ENCODE results near the gene ITSN2.

ITSN2 gene

DNA sequence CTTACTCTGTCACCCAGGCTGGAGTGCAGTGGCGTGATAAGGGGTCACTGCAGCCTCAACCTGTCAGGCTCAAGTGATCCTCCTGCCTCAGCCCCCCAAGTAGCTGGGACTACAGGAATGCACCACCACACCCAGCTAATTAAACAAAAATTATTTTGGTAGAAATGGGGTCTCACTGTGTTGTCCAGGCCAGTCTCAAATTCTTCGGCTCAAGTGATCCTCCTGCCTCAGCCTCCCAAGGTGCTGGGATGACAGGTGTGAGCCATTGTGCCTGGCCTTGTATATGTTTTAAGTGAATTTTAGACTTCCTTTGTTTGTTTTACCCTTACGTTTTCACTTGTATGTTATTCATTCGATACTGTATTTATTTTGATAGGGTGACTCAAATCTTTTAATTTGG, 34.7 kb upstream of the ITSN2 start:
- Histone ChIP-seq H3K27ac (ENCODE audit: low read depth, low read length, severe bottlenecking) (no peak overlapping the region), H3K4me3 (ENCODE audit: extremely low read depth, insufficient read depth, low read length, poor library complexity, severe bottlenecking) (no peak overlapping the region), H3K9me3 (ENCODE audit: control insufficient read depth, low read length) (no peaks in the 10 kb centered on the region), H3K4me1 (ENCODE audit: control insufficient read depth, insufficient read depth, low read length, poor library complexity, severe bottlenecking) (no peaks in the 10 kb centered on the region), H3K36me3 (ENCODE audit: control insufficient read depth, insufficient read depth, low read length) (no peaks in the 10 kb centered on the region)
- WGBS, 2 experiments (ENCODE audit: insufficient coverage in 2 of 2): 83 to 90% methylated on average over 1 of the region's 4 CpGs

- Histone ChIP-seq H3K9me3 (ENCODE audit: control insufficient read depth, low read length) (no peaks in the 10 kb centered on the region), H3K4me1 (ENCODE audit: control insufficient read depth, insufficient read depth, low read length, poor library complexity, severe bottlenecking) (no peaks in the 10 kb centered on the region)
- 81 to 91% methylated on average over 3 to 5 of the region's 5 CpGs for WGBS, 2 experiments (ENCODE audit: insufficient coverage in 2 of 2)
Measured at GRCh38 chr2:24392542-24393059, 32.3 kb upstream of the ITSN2 start.

DNA sequence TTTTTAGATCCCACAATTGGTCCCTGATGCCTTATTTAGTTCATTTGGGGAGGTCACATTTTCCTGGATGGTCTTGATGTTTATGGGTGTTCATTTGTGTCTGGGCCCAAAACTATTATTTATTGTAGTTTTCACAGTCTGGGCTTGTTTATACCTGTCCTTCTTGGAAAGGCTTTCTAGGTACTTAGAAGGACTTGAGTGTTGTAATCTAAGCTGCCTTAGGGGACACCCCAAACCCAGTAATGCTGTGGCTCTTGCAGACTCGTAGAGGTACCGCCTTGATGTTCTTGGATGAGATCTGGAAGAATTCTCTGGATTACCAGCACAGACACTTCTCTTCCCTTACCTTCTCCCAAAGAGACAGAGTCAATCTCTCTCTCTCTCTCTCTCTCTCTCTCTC, 25.0 kb upstream of the ITSN2 start:
- H3K9me3 ChIP-seq (ENCODE audit: control insufficient read depth, low read length): no peaks in the 10 kb centered on the region
- no peak overlapping the region for H3K27ac ChIP-seq (ENCODE audit: low read depth, low read length, severe bottlenecking)
- H3K36me3 ChIP-seq (ENCODE audit: control insufficient read depth, insufficient read depth, low read length): no peaks in the 10 kb centered on the region
- WGBS, 2 experiments (ENCODE audit: insufficient coverage in 2 of 2): 83% methylated on average over 1 of the region's 2 CpGs; no CpG with 5 or more reads in 1 of the 2 experiments
- H3K4me1 ChIP-seq (ENCODE audit: control insufficient read depth, insufficient read depth, low read length, poor library complexity, severe bottlenecking): peaks cover 4% of the 10 kb centered on the region
- no peak overlapping the region for H3K4me3 ChIP-seq (ENCODE audit: extremely low read depth, insufficient read depth, low read length, poor library complexity, severe bottlenecking)

More at GRCh38 chr2:24392542-24393059, 32.3 kb upstream of the ITSN2 start:
- H3K36me3 ChIP-seq (ENCODE audit: control insufficient read depth, insufficient read depth, low read length): no peaks in the 10 kb centered on the region
- no peak overlapping the region for H3K4me3 ChIP-seq (ENCODE audit: extremely low read depth, insufficient read depth, low read length, poor library complexity, severe bottlenecking)
- no peak overlapping the region for H3K27ac ChIP-seq (ENCODE audit: low read depth, low read length, severe bottlenecking)

DNA sequence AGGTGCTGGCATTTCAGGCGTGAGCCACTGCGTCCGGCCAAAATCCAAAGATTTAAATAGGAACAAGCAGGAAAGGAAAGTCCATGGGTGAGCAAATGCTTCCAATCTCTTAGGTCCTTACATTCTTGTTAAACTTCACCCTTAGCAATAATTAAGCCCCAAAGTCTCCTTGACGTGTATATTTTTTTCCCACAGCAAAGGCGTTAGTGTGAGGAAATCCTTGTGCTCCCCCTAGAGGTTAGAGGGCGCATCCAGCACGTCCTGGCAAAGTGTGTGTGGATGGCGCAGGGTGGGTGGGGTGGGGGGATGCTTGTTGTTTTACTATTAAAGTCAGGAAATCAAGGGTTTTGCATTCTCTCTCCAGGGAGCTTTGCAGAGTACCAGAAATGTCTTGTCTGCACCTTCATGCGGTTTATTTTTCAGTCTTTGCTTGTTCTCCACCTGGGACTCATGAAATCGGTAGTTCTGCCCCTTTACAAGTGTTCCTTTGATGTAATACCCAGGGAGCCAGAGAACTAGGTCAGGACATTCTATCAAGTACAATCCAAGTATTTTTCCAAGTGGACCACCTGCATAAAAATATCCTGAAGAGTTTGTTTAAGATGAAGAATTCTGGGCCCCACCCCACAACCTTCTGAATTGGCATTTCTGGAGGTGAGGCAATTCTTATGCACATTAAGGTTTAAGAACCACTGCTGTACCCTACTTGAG, 22.2 kb upstream of the ITSN2 start:
- no peak overlapping the region for H3K4me3 ChIP-seq (ENCODE audit: extremely low read depth, insufficient read depth, low read length, poor library complexity, severe bottlenecking)
- no peaks in the 10 kb centered on the region for H3K9me3 ChIP-seq (ENCODE audit: control insufficient read depth, low read length)
- no peaks in the 10 kb centered on the region for H3K36me3 ChIP-seq (ENCODE audit: control insufficient read depth, insufficient read depth, low read length)
- H3K27ac ChIP-seq (ENCODE audit: low read depth, low read length, severe bottlenecking): no peak overlapping the region
- WGBS, 2 experiments (ENCODE audit: insufficient coverage in 2 of 2): 30 to 51% methylated on average over 6 to 10 of the region's 10 CpGs
- peaks cover 4% of the 10 kb centered on the region for H3K4me1 ChIP-seq (ENCODE audit: control insufficient read depth, insufficient read depth, low read length, poor library complexity, severe bottlenecking)

- Histone ChIP-seq H3K4me1 (ENCODE audit: control insufficient read depth, insufficient read depth, low read length, poor library complexity, severe bottlenecking) (peaks cover 4% of the 10 kb centered on the region), H3K4me3 (ENCODE audit: extremely low read depth, insufficient read depth, low read length, poor library complexity, severe bottlenecking) (no peak overlapping the region), H3K36me3 (ENCODE audit: control insufficient read depth, insufficient read depth, low read length) (no peaks in the 10 kb centered on the region), H3K9me3 (ENCODE audit: control insufficient read depth, low read length) (no peaks in the 10 kb centered on the region), H3K27ac (ENCODE audit: low read depth, low read length, severe bottlenecking) (no peak overlapping the region)
- WGBS, 2 experiments (ENCODE audit: insufficient coverage in 2 of 2): 85 to 100% methylated on average over 2 of the region's 2 CpGs
Measured at GRCh38 chr2:24380820-24381219, 20.5 kb upstream of the ITSN2 start.

GRCh38 chr2:24375349-24376087, 15.2 kb upstream of the ITSN2 start:
- no peaks in the 10 kb centered on the region for H3K36me3 ChIP-seq (ENCODE audit: control insufficient read depth, insufficient read depth, low read length)
- 44 to 50% methylated on average over 2 of the region's 8 CpGs for WGBS, 2 experiments (ENCODE audit: insufficient coverage in 2 of 2)
- no peak overlapping the region for H3K4me3 ChIP-seq (ENCODE audit: extremely low read depth, insufficient read depth, low read length, poor library complexity, severe bottlenecking)
- H3K9me3 ChIP-seq (ENCODE audit: control insufficient read depth, low read length): no peaks in the 10 kb centered on the region
- H3K4me1 ChIP-seq (ENCODE audit: control insufficient read depth, insufficient read depth, low read length, poor library complexity, severe bottlenecking): no peaks in the 10 kb centered on the region
- no peak overlapping the region for H3K27ac ChIP-seq (ENCODE audit: low read depth, low read length, severe bottlenecking)

- H3K36me3 ChIP-seq (ENCODE audit: control insufficient read depth, insufficient read depth, low read length): no peaks in the 10 kb centered on the region
- H3K4me3 ChIP-seq (ENCODE audit: extremely low read depth, insufficient read depth, low read length, poor library complexity, severe bottlenecking): no peak overlapping the region
- no peaks in the 10 kb centered on the region for H3K4me1 ChIP-seq (ENCODE audit: control insufficient read depth, insufficient read depth, low read length, poor library complexity, severe bottlenecking)
- 29 to 67% methylated on average over 2 to 3 of the region's 4 CpGs for WGBS, 2 experiments (ENCODE audit: insufficient coverage in 2 of 2)
- H3K27ac ChIP-seq (ENCODE audit: low read depth, low read length, severe bottlenecking): no peak overlapping the region
- H3K9me3 ChIP-seq (ENCODE audit: control insufficient read depth, low read length): no peaks in the 10 kb centered on the region
Measured at GRCh38 chr2:24374301-24374700, 14.0 kb upstream of the ITSN2 start.

- H3K36me3 ChIP-seq (ENCODE audit: control insufficient read depth, insufficient read depth, low read length): no peaks in the 10 kb centered on the region
- no peak overlapping the region for H3K27ac ChIP-seq (ENCODE audit: low read depth, low read length, severe bottlenecking)
- H3K4me3 ChIP-seq (ENCODE audit: extremely low read depth, insufficient read depth, low read length, poor library complexity, severe bottlenecking): no peak overlapping the region
- H3K4me1 ChIP-seq (ENCODE audit: control insufficient read depth, insufficient read depth, low read length, poor library complexity, severe bottlenecking): no peaks in the 10 kb centered on the region
- H3K9me3 ChIP-seq (ENCODE audit: control insufficient read depth, low read length): no peaks in the 10 kb centered on the region
- WGBS, 2 experiments (ENCODE audit: insufficient coverage in 2 of 2): 92 to 100% methylated on average over 2 of the region's 7 CpGs
Measured at GRCh38 chr2:24372033-24372432, 11.7 kb upstream of the ITSN2 start.

- Histone ChIP-seq H3K4me1 (ENCODE audit: control insufficient read depth, insufficient read depth, low read length, poor library complexity, severe bottlenecking) (no peaks in the 10 kb centered on the region), H3K4me3 (ENCODE audit: extremely low read depth, insufficient read depth, low read length, poor library complexity, severe bottlenecking) (no peak overlapping the region), H3K27ac (ENCODE audit: low read depth, low read length, severe bottlenecking) (no peak overlapping the region), H3K9me3 (ENCODE audit: control insufficient read depth, low read length) (no peaks in the 10 kb centered on the region), H3K36me3 (ENCODE audit: control insufficient read depth, insufficient read depth, low read length) (no peaks in the 10 kb centered on the region)
- 25 to 44% methylated on average over 2 to 4 of the region's 5 CpGs for WGBS, 2 experiments (ENCODE audit: insufficient coverage in 2 of 2)
Measured at GRCh38 chr2:24365826-24366225, 5.5 kb upstream of the ITSN2 start.

DNA sequence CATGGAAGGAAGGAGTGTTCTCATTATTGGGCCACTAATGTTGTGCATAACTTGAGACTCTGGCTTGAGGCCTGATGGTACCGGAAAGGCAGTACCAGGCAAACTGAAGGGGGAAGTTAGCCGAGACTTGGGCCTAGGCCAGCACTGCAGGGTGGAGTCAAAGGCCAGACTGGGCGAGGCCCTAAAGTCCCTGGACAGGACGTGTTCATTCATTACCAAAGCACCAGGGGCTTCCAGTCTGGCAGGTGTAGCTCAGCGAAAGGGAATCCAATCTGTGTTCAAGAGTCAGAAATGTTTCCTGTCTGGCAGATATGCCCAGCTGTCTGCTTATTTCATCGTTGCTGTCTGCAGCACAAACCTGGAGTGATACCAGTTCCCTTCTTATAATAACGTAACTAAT, 4.7 kb upstream of the ITSN2 start:
- Histone ChIP-seq H3K4me1 (ENCODE audit: control insufficient read depth, insufficient read depth, low read length, poor library complexity, severe bottlenecking) (no peaks in the 10 kb centered on the region), H3K36me3 (ENCODE audit: control insufficient read depth, insufficient read depth, low read length) (no peaks in the 10 kb centered on the region), H3K4me3 (ENCODE audit: extremely low read depth, insufficient read depth, low read length, poor library complexity, severe bottlenecking) (no peak overlapping the region), H3K9me3 (ENCODE audit: control insufficient read depth, low read length) (no peaks in the 10 kb centered on the region), H3K27ac (ENCODE audit: low read depth, low read length, severe bottlenecking) (no peak overlapping the region)
- 76 to 94% methylated on average over 5 to 6 of the region's 7 CpGs for WGBS, 2 experiments (ENCODE audit: insufficient coverage in 2 of 2)

DNA sequence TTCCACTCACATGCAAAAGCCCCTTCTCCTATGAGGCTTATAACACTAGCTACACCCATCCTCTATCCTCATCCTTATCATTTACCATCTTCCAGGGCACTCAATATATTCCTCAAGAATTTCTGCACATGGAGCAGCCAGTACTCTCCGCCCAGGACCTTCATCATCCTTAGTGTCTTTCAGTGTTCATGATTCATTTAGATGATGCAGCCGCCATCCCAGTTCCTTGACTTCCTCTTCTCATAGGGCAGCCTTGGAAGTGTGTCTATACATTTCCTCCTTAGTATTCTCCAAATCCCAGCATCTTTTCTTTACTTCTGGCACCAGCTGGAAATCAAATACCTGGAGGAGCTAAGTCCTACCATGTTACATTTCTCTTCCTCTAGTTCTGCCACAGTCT, 3.0 kb upstream of the ITSN2 start:
- Histone ChIP-seq H3K4me3 (ENCODE audit: extremely low read depth, insufficient read depth, low read length, poor library complexity, severe bottlenecking) (no peak overlapping the region), H3K36me3 (ENCODE audit: control insufficient read depth, insufficient read depth, low read length) (no peaks in the 10 kb centered on the region), H3K4me1 (ENCODE audit: control insufficient read depth, insufficient read depth, low read length, poor library complexity, severe bottlenecking) (no peaks in the 10 kb centered on the region), H3K9me3 (ENCODE audit: control insufficient read depth, low read length) (no peaks in the 10 kb centered on the region), H3K27ac (ENCODE audit: low read depth, low read length, severe bottlenecking) (no peak overlapping the region)
- WGBS, 2 experiments (ENCODE audit: insufficient coverage in 2 of 2): 96 to 98% methylated on average over 2 of the region's 2 CpGs

All from mesodermal cell (in vitro differentiated cells).